HG03196 (cell line): ENCODE data around the gene GRAMD1A.
"Not testable (repeated sequence)": the region's sequence is repeated elsewhere in the genome, so short reads cannot be mapped to it uniquely, and the experiment has no call there.

Experiments
- ATAC-seq: cut with Tn5 transposase; IDR thresholded peaks from one replicate; pipeline ENCODE4 v1.9.1; 2021; ENCODE audit not compliant: unreplicated experiment

The GRAMD1A gene

DNA sequence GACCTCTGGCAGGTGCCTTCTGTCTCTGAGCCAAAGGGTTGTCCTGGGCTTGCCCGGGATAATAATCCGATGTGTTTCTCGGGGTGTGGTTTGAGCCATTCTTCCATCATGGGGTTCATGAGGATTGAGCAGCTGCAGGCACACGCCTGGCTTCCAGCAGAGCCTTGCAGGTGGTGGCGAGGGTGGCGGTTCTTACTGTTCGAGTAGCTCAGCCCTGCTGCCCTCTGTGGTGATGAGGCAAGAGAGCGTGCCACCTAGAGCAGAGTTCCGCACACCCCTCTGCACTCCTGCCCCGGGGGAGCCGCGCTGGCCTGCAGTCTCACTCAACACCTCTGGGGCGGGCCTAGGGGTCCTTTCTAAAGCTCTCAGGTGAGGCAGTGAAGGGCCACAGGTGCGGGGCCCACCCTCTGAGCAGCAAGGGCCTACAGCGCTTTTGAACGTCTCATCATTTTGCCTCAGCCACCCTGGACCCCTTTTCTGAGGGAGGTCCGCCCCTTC lies 33.9 kb downstream of the GRAMD1A start:
- ATAC-seq = no peak

GRCh38 chr19:35034588-35035382 lies 34.7 kb downstream of the GRAMD1A start:
- no peak for ATAC-seq

GRCh38 chr19:35037716-35038622 lies 37.8 kb downstream of the GRAMD1A start:
- ATAC-seq = no peak

- ATAC-seq = no peak
Observed at GRCh38 chr19:35038623-35039512, 38.7 kb downstream of the GRAMD1A start.

DNA sequence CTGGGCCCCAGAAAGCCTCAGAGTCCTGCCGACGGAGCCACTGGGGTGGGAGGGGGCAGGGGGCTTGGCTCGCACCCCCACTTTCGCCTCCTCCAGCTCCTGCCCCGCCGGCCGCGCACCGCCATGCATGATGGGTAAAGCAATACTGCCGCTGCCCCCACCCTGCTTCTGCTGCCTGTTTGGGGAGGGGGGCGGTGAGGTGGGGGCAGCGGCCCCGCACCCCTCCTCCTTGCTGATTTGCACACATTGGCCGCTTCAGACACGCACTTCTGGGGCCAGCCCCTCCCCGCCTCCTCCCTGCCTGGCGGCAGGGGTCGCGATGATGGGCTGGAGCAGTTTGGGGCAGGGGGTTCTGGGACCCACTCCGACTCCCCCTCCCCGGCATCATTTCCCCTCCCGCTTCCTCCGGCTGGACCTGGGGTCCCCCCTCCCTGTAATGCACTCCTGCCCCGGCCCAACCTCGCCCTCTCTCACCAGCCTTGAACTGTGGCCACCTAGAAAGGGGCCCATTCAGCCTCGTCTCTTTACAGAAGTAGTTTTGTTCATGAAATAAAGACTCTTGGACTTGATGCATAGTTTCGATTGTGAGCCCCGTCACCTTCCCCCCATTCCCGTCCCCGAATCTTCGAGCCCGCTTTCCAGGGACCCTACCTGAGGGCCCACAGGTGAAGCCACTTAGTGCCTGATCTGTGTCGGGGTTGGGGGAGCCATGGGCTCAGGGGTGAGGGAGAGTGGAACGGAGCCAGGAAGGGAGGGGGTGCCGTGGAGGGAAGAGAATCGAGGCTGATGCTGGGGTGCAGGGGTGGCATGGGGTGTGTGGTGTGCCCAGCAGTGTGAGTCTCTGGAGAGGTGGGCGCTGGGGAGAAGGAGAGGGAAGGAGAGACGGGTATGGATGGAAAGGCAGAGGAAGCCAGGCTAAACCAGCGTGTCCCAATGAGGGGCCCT lies 40.0 kb downstream of the GRAMD1A start:
- ATAC-seq = no peak

GRCh38 chr19:35040826-35041547 lies 40.9 kb downstream of the GRAMD1A start:
- ATAC-seq = no peak

GRCh38 chr19:35041548-35042055 lies 41.5 kb downstream of the GRAMD1A start, which contains the start of gene HPN:
TSS of gene HPN (plus strand) at chr19:35041721. CDS start at chr19:35042507, 786 bp downstream.
- no peak for ATAC-seq

- no peak for ATAC-seq
Observed at GRCh38 chr19:35042056-35042730, 42.1 kb downstream of the GRAMD1A start.

DNA sequence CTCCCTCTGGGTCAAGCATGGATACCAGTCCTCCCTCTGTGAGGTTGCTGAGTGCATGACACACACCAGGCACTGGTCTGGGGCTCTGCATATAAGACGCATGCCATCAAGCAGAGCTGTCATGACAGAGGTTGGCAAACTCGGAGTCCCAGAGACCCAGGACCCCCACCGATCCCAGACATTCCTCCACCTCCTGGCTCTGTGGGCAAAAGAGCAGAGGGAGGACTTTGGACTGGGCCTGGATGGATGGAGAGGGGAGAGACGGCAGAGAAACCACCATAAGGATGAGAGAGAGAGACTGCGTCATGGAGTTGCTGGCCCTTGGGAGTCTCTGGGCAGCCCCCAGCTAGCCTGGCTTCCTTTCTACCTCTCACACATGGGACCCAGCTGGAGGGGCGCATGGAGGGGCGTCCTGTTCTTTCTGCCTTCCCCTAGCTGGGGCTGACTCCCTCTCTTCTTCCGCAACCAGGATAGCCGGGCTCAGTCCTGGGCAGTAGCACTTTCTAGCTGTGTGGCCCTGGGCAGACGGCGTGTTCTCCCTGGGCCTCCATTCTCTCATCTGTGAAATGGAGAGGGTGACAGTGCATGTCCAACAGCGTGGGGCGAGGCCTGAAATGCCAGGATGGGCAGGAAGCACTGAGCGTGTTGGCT lies 43.0 kb downstream of the GRAMD1A start:
- ATAC-seq = no peak

GRCh38 chr19:35043906-35044305 lies 43.8 kb downstream of the GRAMD1A start:
- ATAC-seq = no peak

- ATAC-seq = no peak
Observed at GRCh38 chr19:35044317-35045117, 44.4 kb downstream of the GRAMD1A start.

GRCh38 chr19:35045667-35046300 lies 45.7 kb downstream of the GRAMD1A start:
- peak; percentile 63 for ATAC-seq

DNA sequence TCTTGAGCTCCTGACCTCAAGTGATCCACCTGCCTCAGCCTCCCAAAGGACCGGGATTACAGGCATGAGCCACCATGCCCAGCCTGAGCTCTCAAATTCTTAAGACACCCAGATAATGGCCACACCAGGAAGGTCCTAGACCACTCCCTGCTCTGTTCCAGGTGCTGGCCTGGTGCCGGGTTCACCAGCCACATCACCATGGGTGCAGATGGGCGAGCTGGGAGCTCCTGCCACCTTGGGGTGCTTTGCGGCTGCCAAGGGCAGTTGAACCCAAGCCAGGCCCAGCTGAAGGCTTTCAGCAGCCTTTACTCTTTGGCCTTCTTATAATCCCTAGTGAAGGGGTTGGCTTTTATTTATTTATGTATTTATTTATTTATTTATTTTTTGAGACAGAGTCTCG lies 46.3 kb downstream of the GRAMD1A start:
- no peak for ATAC-seq

GRCh38 chr19:35048911-35049411 lies 48.8 kb downstream of the GRAMD1A start:
- ATAC-seq = no peak

- ATAC-seq = no peak
Observed at GRCh38 chr19:35049456-35049855, 49.3 kb downstream of the GRAMD1A start.

DNA sequence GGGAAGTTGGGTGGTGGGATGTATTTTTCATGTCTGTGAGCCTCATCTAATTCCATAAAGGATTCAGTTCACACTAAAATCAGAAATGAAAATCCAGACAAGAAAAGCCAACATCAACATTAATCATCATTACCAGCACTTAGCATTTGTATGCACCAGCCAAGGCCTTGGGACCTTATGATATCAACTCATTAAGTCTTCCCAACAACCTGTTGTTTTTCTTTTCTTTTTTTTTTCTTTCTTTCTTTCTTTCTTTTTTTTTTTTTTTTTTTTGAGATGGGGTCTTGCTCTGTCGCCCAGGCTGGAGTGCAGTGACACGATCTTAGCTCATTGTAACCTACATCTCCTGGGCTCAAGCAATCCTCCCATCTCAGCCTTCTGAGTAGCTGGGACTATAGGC lies 50.5 kb downstream of the GRAMD1A start:
- ATAC-seq = not testable (repeated sequence)
